Bronchial epithelial cell (primary cell): ENCODE measurements around the gene MBD2. TPM values are rescaled to one million over a fixed set of nuclear protein-coding genes. Genes with fewer than 3 reads are reported as not detected.
"Not testable (repeated sequence)": the region's sequence is repeated elsewhere in the genome, so short reads cannot be mapped to it uniquely, and the experiment has no call there.

Experiments used
- DNase-seq: peaks from one replicate; pipeline ENCODE4 v3.0.0-alpha.2; 2010; ENCODE audit warnings: low read depth
- FAIRE-seq: peaks from 2 replicates; lab custom pipeline; 2011; peaks lifted over from hg19 to GRCh38; lab: Jason Lieb, UNC
- H3K27me3 ChIP-seq: 2 replicates; pipeline ENCODE4 v1.5.1; 2011; ENCODE audit warnings: low read length; ENCODE audit not compliant: control insufficient read depth, insufficient read depth
- H3K36me3 ChIP-seq: 2 replicates; pipeline ENCODE4 v1.5.1; 2011; ENCODE audit warnings: low read length; ENCODE audit not compliant: control insufficient read depth, insufficient read depth
- H3K4me3 ChIP-seq: 2 replicates; pipeline ENCODE4 v1.5.1; 2011; ENCODE audit warnings: mild to moderate bottlenecking, low read depth, low read length, control low read depth
- CTCF ChIP-seq: IDR thresholded peaks from 2 replicates; pipeline ENCODE4 v1.5.1; 2011; ENCODE audit warnings: mild to moderate bottlenecking, moderate library complexity, low read length, control low read depth, inconsistent platforms; ENCODE audit not compliant: insufficient read depth, severe bottlenecking
- total RNA-seq: library from RNA; depleted of rRNA; stranded (reverse); fragments of >200 nt; gene quantifications from 2 replicates; pipeline ENCODE4 v1.2.1, GENCODE V29; 2014

The MBD2 gene
- total RNA-seq, 1 donor from 2014 or later, result 36.3 TPM

- Histone ChIP-seq H3K27me3 (no peaks in the 10 kb centered on the region), H3K4me3 (no peak overlapping the region), H3K36me3 (no peaks in the 10 kb centered on the region)
- no peak for FAIRE-seq
- no peak for TF ChIP-seq CTCF
- DNase-seq, result no peak
These were observed 9.4 kb downstream of the MBD2 start for GRCh38 chr18:54215069-54215468.

- DNase-seq, result no peak
- Histone ChIP-seq H3K4me3 (no peak overlapping the region), H3K27me3 (no peaks in the 10 kb centered on the region), H3K36me3 (no peaks in the 10 kb centered on the region)
- no peak for FAIRE-seq
- TF ChIP-seq CTCF, result no peak
These were observed 14.0 kb downstream of the MBD2 start for GRCh38 chr18:54210463-54210862.

DNA sequence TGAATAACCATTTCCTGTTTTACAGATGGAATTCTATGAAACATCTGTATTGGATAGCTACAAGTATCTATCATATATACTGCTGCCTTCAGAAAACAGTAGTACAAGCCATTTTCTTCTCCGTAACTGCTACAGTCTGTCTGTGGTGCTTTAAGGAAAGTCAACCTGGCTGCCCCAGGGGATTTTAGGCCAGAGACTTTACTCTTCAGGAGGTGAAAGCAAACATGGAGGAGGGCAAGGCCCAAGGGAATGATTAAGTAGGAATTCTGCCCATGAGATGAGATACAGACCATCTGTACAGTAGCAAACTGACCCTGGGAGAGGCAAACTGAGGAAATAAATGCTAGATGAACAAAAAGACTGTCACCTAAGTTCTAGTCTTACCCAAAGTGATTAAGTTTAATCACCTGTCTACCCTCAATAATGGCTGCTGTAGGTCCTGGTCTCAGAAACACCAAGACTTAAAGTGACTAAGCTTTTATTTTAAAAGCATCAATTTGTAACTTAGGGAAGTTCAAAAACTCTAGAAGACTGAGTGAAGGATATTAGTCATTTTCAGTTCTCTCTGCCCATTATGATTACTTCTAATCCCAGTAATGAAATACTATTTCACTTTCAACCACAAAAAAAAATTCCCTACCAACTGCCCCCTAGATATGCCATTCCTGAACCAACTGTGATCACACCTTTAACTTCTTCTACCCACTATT lies 14.8 kb downstream of the MBD2 start:
- DNase-seq (peak; percentile 50), FAIRE-seq (no peak)
- no peak overlapping the region for H3K4me3 ChIP-seq
- H3K27me3 ChIP-seq, result no peaks in the 10 kb centered on the region
- no peaks in the 10 kb centered on the region for H3K36me3 ChIP-seq
- no peak for TF ChIP-seq CTCF

GRCh38 chr18:54206447-54206846 lies 18.0 kb downstream of the MBD2 start:
- DNase-seq, result no peak
- FAIRE-seq, result no peak
- peaks cover 4% of the 10 kb centered on the region for H3K36me3 ChIP-seq
- H3K4me3 ChIP-seq, result no peak overlapping the region
- no peak for TF ChIP-seq CTCF
- no peaks in the 10 kb centered on the region for H3K27me3 ChIP-seq

GRCh38 chr18:54205959-54206358 lies 18.5 kb downstream of the MBD2 start:
- DNase-seq (no peak), FAIRE-seq (no peak)
- Histone ChIP-seq H3K4me3 (no peak overlapping the region), H3K36me3 (peaks cover 4% of the 10 kb centered on the region), H3K27me3 (no peaks in the 10 kb centered on the region)
- TF ChIP-seq CTCF, result no peak

GRCh38 chr18:54205448-54205847 lies 19.0 kb downstream of the MBD2 start:
- not testable (repeated sequence) for H3K27me3 ChIP-seq, DNase-seq, H3K4me3 ChIP-seq, FAIRE-seq, H3K36me3 ChIP-seq
